HepG2 (cell line): ENCODE data around the gene HDGFL2. TPM values are rescaled to one million over a fixed set of nuclear protein-coding genes. Genes with fewer than 3 reads are reported as not detected.
A peak's percentile ranks its signal among the peaks of the same experiment; 100 is the strongest.

Experiments
- ATF1 ChIP-seq: IDR thresholded peaks from 2 replicates; pipeline ENCODE4 v1.6.1; 2016; ENCODE audit warnings: mild to moderate bottlenecking, control low read depth
- ATM ChIP-seq: fragments of 450-650 bp; IDR thresholded peaks from 2 replicates; pipeline ENCODE4 v1.7.1; 2017; ENCODE audit warnings: mild to moderate bottlenecking, borderline replicate concordance
- BHLHE40 ChIP-seq: IDR thresholded peaks from 2 replicates; pipeline ENCODE4 v1.6.1; 2011; ENCODE audit warnings: low read length, improper control_type of control experiment
- CREBL2 ChIP-seq: sonication (generic); formaldehyde crosslinking; IDR thresholded peaks from 2 replicates; pipeline ENCODE4 v1.8.1; 2023; ENCODE audit warnings: missing genetic modification reagents, mild to moderate bottlenecking, borderline replicate concordance
- DMTF1 ChIP-seq: sonication (generic); formaldehyde crosslinking; IDR thresholded peaks from 2 replicates; pipeline ENCODE4 v1.4.0; 2020; ENCODE audit warnings: mild to moderate bottlenecking, missing genetic modification reagents
- ETS1 ChIP-seq: sonication (generic); formaldehyde crosslinking; IDR thresholded peaks from 2 replicates; pipeline ENCODE4 v1.4.0; 2020; ENCODE audit warnings: missing genetic modification reagents
- FOXJ3 ChIP-seq: sonication (generic); formaldehyde crosslinking; IDR thresholded peaks from 2 replicates; pipeline ENCODE4 v1.4.0; 2020; ENCODE audit warnings: missing genetic modification reagents, mild to moderate bottlenecking, borderline replicate concordance
- HDAC1 ChIP-seq: sonication (generic); formaldehyde crosslinking; IDR thresholded peaks from 2 replicates; pipeline ENCODE4 v1.5.1; 2020; ENCODE audit warnings: mild to moderate bottlenecking, missing genetic modification reagents
- IRF1 ChIP-seq: sonication (generic); formaldehyde crosslinking; IDR thresholded peaks from 2 replicates; pipeline ENCODE4 v1.4.0; 2020; ENCODE audit warnings: low read depth, mild to moderate bottlenecking, missing genetic modification reagents
- JARID2 ChIP-seq: sonication (generic); formaldehyde crosslinking; IDR thresholded peaks from 2 replicates; pipeline ENCODE4 v1.8.1; 2023; ENCODE audit warnings: missing genetic modification reagents, inconsistent platforms; ENCODE audit not compliant: insufficient replicate concordance
- MAFG ChIP-seq: sonication (generic); formaldehyde crosslinking; IDR thresholded peaks from 2 replicates; pipeline ENCODE4 v1.5.1; 2020; ENCODE audit warnings: mild to moderate bottlenecking, missing genetic modification reagents
- MEF2D ChIP-seq: sonication (generic); formaldehyde crosslinking; IDR thresholded peaks from 2 replicates; pipeline ENCODE4 v1.5.1; 2020; ENCODE audit warnings: mild to moderate bottlenecking, missing genetic modification reagents
- PBX2 ChIP-seq: IDR thresholded peaks from 2 replicates; pipeline ENCODE4 v1.6.1; 2016; ENCODE audit warnings: control low read depth
- RAD51 ChIP-seq: fragments of 450-650 bp; IDR thresholded peaks from 2 replicates; pipeline ENCODE4 v1.6.1; 2016; ENCODE audit warnings: borderline replicate concordance
- SNAI1 ChIP-seq: sonication (generic); formaldehyde crosslinking; IDR thresholded peaks from 2 replicates; pipeline ENCODE4 v1.5.0; 2020; ENCODE audit warnings: mild to moderate bottlenecking, missing genetic modification reagents, borderline replicate concordance
- TBX3 ChIP-seq: fragments of 450-650 bp; IDR thresholded peaks from 2 replicates; pipeline ENCODE4 v1.6.1; 2017; ENCODE audit warnings: antibody characterized with exemption, mild to moderate bottlenecking, inconsistent platforms, borderline replicate concordance
- ZFP82 ChIP-seq: sonication (generic); formaldehyde crosslinking; IDR thresholded peaks from 2 replicates; pipeline ENCODE4 v1.5.1; 2020; ENCODE audit warnings: mild to moderate bottlenecking, missing genetic modification reagents, borderline replicate concordance
- ZNF292 ChIP-seq: sonication (generic); formaldehyde crosslinking; IDR thresholded peaks from 2 replicates; pipeline ENCODE4 v1.8.1; 2022; ENCODE audit warnings: mild to moderate bottlenecking, low read depth, missing genetic modification reagents, borderline replicate concordance
- ZNF496 ChIP-seq: sonication (generic); formaldehyde crosslinking; IDR thresholded peaks from 2 replicates; pipeline ENCODE4 v1.8.1; 2023; ENCODE audit warnings: mild to moderate bottlenecking, moderate library complexity, missing genetic modification reagents; ENCODE audit not compliant: insufficient replicate concordance
- ZNF576 ChIP-seq: sonication (generic); formaldehyde crosslinking; IDR thresholded peaks from 2 replicates; pipeline ENCODE4 v1.4.0; 2020; ENCODE audit warnings: mild to moderate bottlenecking, missing genetic modification reagents
- ZNF7 ChIP-seq: IDR thresholded peaks from 2 replicates; pipeline ENCODE4 v1.6.1; 2016; ENCODE audit warnings: missing biosample characterization, missing genetic modification reagents
- ZSCAN22 ChIP-seq: sonication (generic); formaldehyde crosslinking; IDR thresholded peaks from 2 replicates; pipeline ENCODE4 v1.4.0; 2020; ENCODE audit warnings: mild to moderate bottlenecking, missing genetic modification reagents
- polyA plus RNA-seq, 8 experiments: library from polyadenylated mRNA; depleted of rRNA in 3 of 8; stranded (reverse) in 7 of 8; unstranded in 1 of 8; fragments of >200 nt; fragmentation: Illumina TruSeq in 4 of 8; extraction: Trizol in 4 of 8; gene quantifications; 2 replicates each; pipeline versions ENCODE4 v1.2.1 to v1.2.3, GENCODE V29; 2011 to 2016; ENCODE audit warnings: low read depth in 4 of 8, missing spikeins in 1 of 8, mixed read lengths in 1 of 8; ENCODE audit not compliant: insufficient read depth in 1 of 8
- total RNA-seq, 5 experiments: library from RNA; depleted of rRNA; stranded (reverse); fragments of >200 nt; fragmentation: Illumina TruSeq; extraction: Trizol; gene quantifications; 2 replicates each; pipeline ENCODE4 v1.2.3, GENCODE V29; 2016; ENCODE audit warnings: low read depth in 1 of 5

The HDGFL2 gene
- total and polyA plus RNA-seq, 2 of the 13 experiments (the other 11 are each of a cell fraction or from before 2014, with no cell fraction given) = 20.0 to 51.1 TPM

- 0 out of 2 replicates have a peak, but pooled peaks have one; percentile 41 for TF ChIP-seq SNAI1 (CRISPR knock-in tag)
- no peak for TF ChIP-seq ZNF292 (CRISPR knock-in tag)
- no peak for TF ChIP-seq MAFG (CRISPR knock-in tag)
- no peak for TF ChIP-seq CREBL2
- TF ChIP-seq RAD51 = no peak
- TF ChIP-seq IRF1 (CRISPR knock-in tag) = no peak
- TF ChIP-seq ZNF7 (CRISPR knock-in tag) = no peak
- TF ChIP-seq ATM = no peak
- TF ChIP-seq ATF1 (CRISPR knock-in tag) = no peak
- TF ChIP-seq ZNF576 (CRISPR knock-in tag) = no peak
- TF ChIP-seq ZSCAN22 (CRISPR knock-in tag) = no peak
- TF ChIP-seq MEF2D = no peak
- TF ChIP-seq ETS1 = no peak
- no peak for TF ChIP-seq ZNF496
- no peak for TF ChIP-seq ZFP82 (CRISPR knock-in tag)
- no peak for TF ChIP-seq TBX3
- no peak for TF ChIP-seq PBX2 (CRISPR knock-in tag)
- TF ChIP-seq JARID2 (CRISPR knock-in tag) = no peak
- TF ChIP-seq FOXJ3 = no peak
- TF ChIP-seq HDAC1 (CRISPR knock-in tag) = peak; percentile 45; the same call in 1 of the 2 replicates
- no peak for TF ChIP-seq DMTF1 (CRISPR knock-in tag)
- TF ChIP-seq BHLHE40 = no peak
These were observed 63.0 kb downstream of the HDGFL2 start, which contains the start of gene PLIN5 (continued) for GRCh38 chr19:4534836-4535658.
